Endothelial cell of umbilical vein (primary cell): ENCODE measurements around the gene WDR31. TPM values are rescaled to one million over a fixed set of nuclear protein-coding genes. Genes with fewer than 3 reads are reported as not detected.

ENCODE experiments used
- BruUV-seq: library from RNA; stranded (reverse); fragments of 400-500 nt; replicated peaks from 2 replicates; lab custom pipeline; 2021; lab: Mats Ljungman, UMichigan
- CTCF ChIA-PET: fragments of 300-600, 350-600 bp; sonication (Branson Sonifier 250); formaldehyde crosslinking; loops from one replicate; lab custom pipeline; 2021; ENCODE audit warnings: antibody characterized with exemption, inconsistent platforms; lab: Charles Lee
- POLR2A ChIA-PET: fragments of 300-600, 350-600 bp; sonication (Branson Sonifier 250); formaldehyde crosslinking; loops from one replicate; lab custom pipeline; 2021; ENCODE audit warnings: antibody characterized with exemption, inconsistent platforms; lab: Charles Lee
- DNase-seq: peaks from one replicate; pipeline ENCODE4 v3.0.0-alpha.2; 2011; ENCODE audit warnings: low read depth, low spot score
- FAIRE-seq: peaks from 2 replicates; lab custom pipeline; 2011; peaks lifted over from hg19 to GRCh38; lab: Jason Lieb, UNC
- H2AFZ ChIP-seq: 2 replicates; pipeline ENCODE4 v1.6.0; 2012; ENCODE audit warnings: low read depth, low read length, control low read depth, inconsistent platforms
- H3K27ac ChIP-seq: 2 replicates; pipeline ENCODE4 v1.5.1; 2011; ENCODE audit warnings: low read depth, mild to moderate bottlenecking, control low read depth, low read length, moderate library complexity; ENCODE audit not compliant: insufficient read depth
- H3K27me3 ChIP-seq, 2 experiments: 2 replicates each; pipeline versions ENCODE4 v1.6.0 to v1.6.1; 2011; ENCODE audit warnings: low read length in 2 of 2, mixed read lengths in 1 of 2; ENCODE audit not compliant: control insufficient read depth in 2 of 2, insufficient read depth in 2 of 2
- H3K36me3 ChIP-seq, 2 experiments: 2 replicates in 1 of 2; 3 replicates in 1 of 2; pipeline ENCODE4 v1.5.1; 2011; ENCODE audit warnings: low read length in 2 of 2, mild to moderate bottlenecking in 1 of 2, moderate library complexity in 1 of 2; ENCODE audit not compliant: control insufficient read depth in 2 of 2, insufficient read depth in 2 of 2; ENCODE audit errors: extremely low read depth in 1 of 2
- H3K4me1 ChIP-seq: 3 replicates; pipeline ENCODE4 v1.5.1; 2011; ENCODE audit warnings: mild to moderate bottlenecking, low read length; ENCODE audit not compliant: control insufficient read depth, insufficient read depth; ENCODE audit errors: extremely low read depth
- H3K4me2 ChIP-seq: 2 replicates; pipeline ENCODE4 v1.6.1; 2011; ENCODE audit warnings: low read length, control low read depth, mixed read lengths; ENCODE audit not compliant: insufficient read depth
- H3K4me3 ChIP-seq, 3 experiments: fragments of 200-600 bp in 1 of 3; sonication (generic), shearing (Covaris generic) in 1 of 3; replicated peaks in 1 of 3; 2 replicates each; pipeline ENCODE4 v1.5.1; 2011 to 2016; ENCODE audit warnings: control low read depth in 3 of 3, low read length in 3 of 3, mild to moderate bottlenecking in 2 of 3, inconsistent platforms in 1 of 3, low read depth in 1 of 3, moderate library complexity in 1 of 3; ENCODE audit not compliant: insufficient read depth in 1 of 3
- H3K79me2 ChIP-seq: 2 replicates; pipeline ENCODE4 v1.6.0; 2012; ENCODE audit warnings: low read length, inconsistent platforms; ENCODE audit not compliant: control insufficient read depth, insufficient read depth
- H3K9ac ChIP-seq: replicated peaks from 2 replicates; pipeline ENCODE3; 2011; ENCODE audit warnings: low read length, control low read depth; ENCODE audit not compliant: insufficient read depth; ENCODE audit errors: extremely low read depth
- H3K9me1 ChIP-seq: replicated peaks from 3 replicates; pipeline ENCODE4 v1.6.0; 2011; ENCODE audit warnings: mild to moderate bottlenecking, low read length; ENCODE audit not compliant: control insufficient read depth, insufficient read depth; ENCODE audit errors: extremely low read depth
- H3K9me3 ChIP-seq: replicated peaks from 2 replicates; pipeline ENCODE4 v1.5.1; 2012; ENCODE audit warnings: low read length, inconsistent platforms; ENCODE audit not compliant: control insufficient read depth, insufficient read depth
- H4K20me1 ChIP-seq: replicated peaks from 2 replicates; pipeline ENCODE3; 2011; ENCODE audit warnings: mild to moderate bottlenecking, low read length; ENCODE audit not compliant: control insufficient read depth, insufficient read depth; ENCODE audit errors: extremely low read depth
- CTCF ChIP-seq, 2 donors: IDR thresholded peaks; 1 replicate in 1 of 2; 2 replicates in 1 of 2; pipeline ENCODE4 v1.5.1; 2011; ENCODE audit warnings: low read length in 2 of 2, mild to moderate bottlenecking in 2 of 2, moderate library complexity in 2 of 2, control low read depth in 1 of 2, inconsistent platforms in 1 of 2, low read depth in 1 of 2; ENCODE audit not compliant: insufficient read depth in 1 of 2; ENCODE audit errors: extremely low read depth in 1 of 2
- EZH2 ChIP-seq: IDR thresholded peaks from 2 replicates; pipeline ENCODE4 v1.6.1; 2012; ENCODE audit warnings: borderline replicate concordance, low read depth, mild to moderate bottlenecking, moderate library complexity, low read length, inconsistent platforms; ENCODE audit not compliant: severe bottlenecking
- FOS ChIP-seq: IDR thresholded peaks from 2 replicates; pipeline ENCODE4 v1.6.1; 2011; ENCODE audit warnings: mild to moderate bottlenecking, low read length, moderate library complexity, borderline replicate concordance; ENCODE audit not compliant: insufficient read depth
- GATA2 ChIP-seq: IDR thresholded peaks from 2 replicates; pipeline ENCODE4 v1.7.0; 2011; ENCODE audit warnings: low read depth, mild to moderate bottlenecking, moderate library complexity, mixed read lengths, low read length; ENCODE audit not compliant: insufficient read length, insufficient read depth
- JUN ChIP-seq: IDR thresholded peaks from 2 replicates; pipeline ENCODE4 v1.6.1; 2011; ENCODE audit warnings: borderline replicate concordance, low read depth; ENCODE audit not compliant: insufficient read length, insufficient read depth
- MAX ChIP-seq: IDR thresholded peaks from 2 replicates; pipeline ENCODE4 v1.6.1; 2011; ENCODE audit not compliant: insufficient read depth, insufficient read length
- MYC ChIP-seq: IDR thresholded peaks from one replicate; pipeline ENCODE4 v1.6.1; 2011; ENCODE audit warnings: mild to moderate bottlenecking, low read depth, low read length
- POLR2A ChIP-seq: IDR thresholded peaks from 2 replicates; pipeline ENCODE4 v1.6.1; 2012; ENCODE audit warnings: low read depth, mild to moderate bottlenecking, control low read depth, low read length
- POLR2AphosphoS5 ChIP-seq: IDR thresholded peaks from 2 replicates; pipeline ENCODE4 v1.6.1; 2012; ENCODE audit warnings: low read depth, mild to moderate bottlenecking, control low read depth, low read length, moderate library complexity; ENCODE audit not compliant: insufficient read depth
- dilution Hi-C: fragments of 300-500 bp; cut with MboI; formaldehyde crosslinking; loops from one replicate; pipeline ENCODE4 v1.15.0; 2019; ENCODE audit warnings: low sequenced_read_pairs; ENCODE audit not compliant: extremely low pct_ligation_motif_present
- intact Hi-C: fragments of 100-400 bp; cut with micrococcal nuclease; formaldehyde crosslinking; loops from one replicate; pipeline ENCODE4 v1.10.0; 2022
- polyA plus RNA-seq, 4 experiments: library from polyadenylated mRNA; depleted of rRNA in 3 of 4; stranded (reverse) in 3 of 4; unstranded in 1 of 4; fragments of >200 nt; gene quantifications; 2 replicates each; pipeline versions ENCODE4 v1.2.1 to v1.2.3, GENCODE V29; 2011 to 2012; ENCODE audit warnings: missing spikeins in 1 of 4
- total RNA-seq: library from RNA; stranded (reverse); gene quantifications from 2 replicates; pipeline ENCODE4 v1.2.3, GENCODE V29; 2021

The WDR31 gene
- total and polyA plus RNA-seq, 2 donors (not counting 3 experiments of a cell fraction or from before 2014, with no cell fraction given) = 0.22 to 1.00 TPM

- FAIRE-seq = no peak
- no peaks in the 10 kb centered on the region for H3K4me1 ChIP-seq
- no peak overlapping the region for H3K9ac ChIP-seq
- no peak for TF ChIP-seq FOS
- TF ChIP-seq MYC = no peak
- TF ChIP-seq EZH2 = no peak
- no peak for TF ChIP-seq CTCF (IDR thresholded peaks at IDR 0.05; ENCODE audit: extremely low read depth in 1 of 2, insufficient read depth in 1 of 2, low read depth in 1 of 2, low read length in 2 of 2)
- no peak for TF ChIP-seq POLR2A
- no peak for TF ChIP-seq GATA2
- no peak for TF ChIP-seq MAX
- no peak for TF ChIP-seq POLR2AphosphoS5
- no peak for TF ChIP-seq JUN
- intact Hi-C loops = no loop called here
- H3K79me2 ChIP-seq = no peaks in the 10 kb centered on the region
- ChIA-PET POLR2A (interaction anchor here (0.6 kb wide), 1 partner anchor 75 kb away, joined by 4 read pairs; no protein-coding TSS in a partner anchor), CTCF (interaction anchor here (0.7 to 1.3 kb wide), 5 partner anchors 17 to 91 kb away, joined by 3 to 4 read pairs (median 3); partner anchors contain the start of gene WDR31)
- no peak for DNase-seq
- H3K4me3 ChIP-seq = no peak overlapping the region
- no peaks in the 10 kb centered on the region for H4K20me1 ChIP-seq
- no peak overlapping the region for H2AFZ ChIP-seq
- no TSS peak for BruUV-seq
- H3K4me2 ChIP-seq = no peak overlapping the region
- dilution Hi-C loops = no loop called here
- peaks cover 2 to 3% of the 10 kb centered on the region in 2 experiments for H3K27me3 ChIP-seq
- no peaks in the 10 kb centered on the region for H3K9me1 ChIP-seq
- no peaks in the 10 kb centered on the region for H3K36me3 ChIP-seq
- H3K9me3 ChIP-seq = no peaks in the 10 kb centered on the region
- no peak overlapping the region for H3K27ac ChIP-seq
Observed at GRCh38 chr9:113364951-113365350, 24.9 kb upstream of the WDR31 start.
